HG03060 (cell line): ENCODE results near the gene CMIP.

Source experiments
- ATAC-seq: cut with Tn5 transposase; IDR thresholded peaks from one replicate; pipeline ENCODE4 v1.9.1; 2021; ENCODE audit warnings: low read depth, moderate number of reproducible peaks; ENCODE audit not compliant: unreplicated experiment

CMIP gene

GRCh38 chr16:81593481-81593880, 148.9 kb downstream of the CMIP start:
- no peak for ATAC-seq

DNA sequence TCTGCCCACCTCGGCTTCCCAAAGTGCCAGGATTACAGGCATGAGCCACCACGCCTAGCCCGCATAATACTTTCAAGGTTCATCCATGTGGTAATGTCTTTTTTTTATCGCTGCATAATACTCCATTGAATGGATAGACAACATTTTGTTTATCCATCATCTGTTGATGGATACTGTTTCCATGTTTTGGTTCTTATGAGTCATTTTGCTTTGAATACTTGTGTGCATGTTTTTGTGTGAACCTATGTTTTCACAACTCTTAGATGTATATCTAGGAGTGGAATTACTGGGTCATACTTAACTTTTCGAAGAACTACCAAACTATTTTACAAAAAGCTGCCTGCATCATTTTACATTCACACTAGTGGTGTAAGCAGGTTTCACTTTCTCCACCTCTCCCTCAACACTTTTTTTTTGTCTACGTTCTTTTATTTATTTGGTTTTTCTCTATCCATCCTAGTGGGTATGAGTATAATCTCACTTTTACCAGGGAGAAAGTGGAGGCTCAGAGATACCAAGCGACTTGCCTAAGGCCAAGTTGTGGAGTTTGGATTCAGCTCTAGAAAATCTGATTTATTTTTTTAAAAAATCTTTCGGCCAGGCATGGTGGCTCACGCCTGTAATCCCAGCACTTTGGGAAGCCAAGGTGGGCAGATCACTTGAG, 151.2 kb downstream of the CMIP start:
- ATAC-seq, result no peak

DNA sequence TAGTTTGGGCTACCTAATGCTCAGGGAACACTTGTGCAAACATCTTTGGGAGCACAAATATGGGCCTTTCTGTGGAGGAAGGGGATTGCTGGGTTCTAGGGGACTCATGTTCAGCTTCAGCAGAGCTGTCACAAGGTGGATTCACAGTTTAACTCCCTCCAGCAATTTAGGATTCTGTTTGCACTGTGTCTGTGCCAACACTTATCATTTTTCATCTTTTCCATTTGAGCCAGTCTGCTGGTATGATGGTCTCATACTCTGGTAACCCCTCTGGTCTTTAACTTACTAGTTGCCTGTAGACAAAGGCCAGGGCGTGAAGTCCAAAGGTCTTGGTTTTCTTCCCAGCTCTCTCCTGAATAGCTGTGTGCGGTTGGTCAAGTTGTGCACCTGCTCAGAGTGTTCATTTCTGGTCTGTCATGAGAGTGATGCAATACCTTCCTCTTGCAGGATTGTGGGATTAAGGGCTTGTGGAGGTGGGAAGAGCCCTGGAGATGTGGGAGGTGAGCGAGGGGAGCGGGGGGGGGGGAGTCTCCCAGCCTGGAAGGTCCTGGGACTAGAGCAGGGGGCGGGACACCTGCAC, 152.6 kb downstream of the CMIP start:
- no peak for ATAC-seq

DNA sequence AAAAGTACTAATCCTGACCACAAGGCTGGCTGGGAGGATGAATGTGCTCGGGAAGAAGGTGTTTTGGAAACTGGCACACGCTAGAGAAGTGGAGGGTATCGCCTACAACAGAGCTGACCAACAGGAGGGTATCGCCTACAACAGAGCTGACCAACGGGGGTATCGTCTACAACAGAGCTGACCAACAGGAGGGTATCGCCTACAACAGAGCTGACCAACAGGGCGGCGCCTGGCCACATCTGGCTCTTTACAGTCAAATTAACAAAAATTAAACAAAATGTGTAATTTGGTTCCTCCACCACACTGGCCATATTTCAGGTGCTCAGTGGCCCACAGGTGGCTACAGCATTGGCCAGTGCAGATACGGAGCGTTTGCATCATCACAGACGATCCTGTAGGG, 153.5 kb downstream of the CMIP start:
- ATAC-seq, result no peak

DNA sequence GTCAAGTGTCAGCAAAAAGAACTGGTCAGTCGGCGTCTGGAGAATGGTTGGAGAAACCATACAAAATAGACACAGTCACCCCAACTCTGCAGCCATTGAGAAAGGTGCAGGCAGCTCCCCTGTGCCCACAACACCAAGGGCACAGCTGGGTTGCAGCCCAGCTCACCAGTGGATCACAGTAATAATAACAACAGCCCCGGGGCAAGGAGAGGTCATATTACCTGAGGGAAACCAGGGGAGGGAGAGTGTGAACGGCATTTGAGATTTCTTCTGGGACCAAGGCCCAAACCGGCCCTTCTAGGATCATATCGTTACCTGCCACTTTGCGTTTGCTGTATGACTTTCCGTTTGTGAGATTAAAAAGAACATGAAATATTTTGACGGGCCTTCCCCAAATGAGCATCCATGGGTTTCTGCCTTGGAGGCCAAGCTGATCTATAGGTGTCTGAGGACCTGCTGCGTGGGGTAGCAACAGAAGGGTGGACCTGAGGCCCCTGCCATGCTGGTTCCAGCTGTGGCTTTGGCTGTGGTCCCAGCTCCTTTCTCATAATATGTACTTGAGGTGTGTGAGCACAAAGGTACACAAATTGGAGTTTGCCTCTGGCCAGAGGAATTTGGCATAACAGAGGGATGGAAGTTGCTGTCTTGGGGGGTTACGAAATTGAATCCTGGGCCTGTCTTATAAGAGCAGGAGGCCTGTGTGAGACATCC, 154.6 kb downstream of the CMIP start:
- no peak for ATAC-seq

DNA sequence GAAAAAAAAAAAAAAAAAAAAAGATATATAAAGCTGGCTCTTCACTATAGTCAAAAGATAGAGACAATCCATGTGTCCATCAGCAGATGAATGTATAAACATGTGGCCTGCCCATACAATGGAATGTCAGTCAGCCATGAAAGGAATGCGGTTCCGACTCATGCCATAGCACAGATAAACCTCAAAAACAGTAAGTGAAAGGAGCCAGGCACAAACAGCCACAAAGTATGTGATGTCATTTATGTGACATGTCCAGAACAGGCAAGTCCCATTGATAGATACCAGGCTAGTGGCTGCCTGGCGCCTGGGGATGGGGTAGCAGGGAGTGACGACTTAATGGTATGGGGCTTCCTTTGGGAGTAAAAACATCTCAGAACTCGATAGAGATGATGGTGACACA, 155.7 kb downstream of the CMIP start:
- ATAC-seq, result no peak

GRCh38 chr16:81601008-81601428, 156.4 kb downstream of the CMIP start:
- no peak for ATAC-seq

DNA sequence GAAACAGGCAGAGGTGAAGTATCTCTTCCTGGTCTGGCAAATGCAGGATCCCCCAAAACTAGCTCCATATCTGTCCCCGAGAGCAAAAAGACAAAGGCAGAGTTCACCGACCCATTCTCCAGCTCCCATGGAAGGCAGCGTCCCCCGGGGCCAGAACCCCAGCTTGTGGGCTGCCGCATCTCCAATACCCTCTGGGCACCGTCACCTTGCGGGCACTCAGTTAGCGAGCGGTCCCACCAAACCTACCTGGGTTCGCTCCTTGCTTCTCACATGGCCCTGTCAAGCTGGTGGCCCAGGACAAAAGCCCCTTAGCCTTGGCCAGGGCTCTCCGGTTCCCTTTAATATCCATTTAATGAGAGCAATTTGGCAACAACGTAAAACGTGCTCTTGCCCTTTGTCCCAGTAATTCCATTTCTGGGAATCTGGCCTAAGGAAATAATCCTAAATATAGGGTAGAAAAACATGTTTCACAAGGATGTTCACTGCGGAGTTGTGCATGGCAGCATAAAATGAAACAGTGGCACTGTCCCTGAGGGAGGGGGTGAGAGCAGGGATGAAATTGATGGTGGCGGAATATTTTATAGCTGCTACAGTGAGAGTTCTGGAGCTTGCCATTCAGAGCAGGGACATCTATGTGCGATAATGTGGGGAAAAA, 157.1 kb downstream of the CMIP start:
- ATAC-seq, result no peak

DNA sequence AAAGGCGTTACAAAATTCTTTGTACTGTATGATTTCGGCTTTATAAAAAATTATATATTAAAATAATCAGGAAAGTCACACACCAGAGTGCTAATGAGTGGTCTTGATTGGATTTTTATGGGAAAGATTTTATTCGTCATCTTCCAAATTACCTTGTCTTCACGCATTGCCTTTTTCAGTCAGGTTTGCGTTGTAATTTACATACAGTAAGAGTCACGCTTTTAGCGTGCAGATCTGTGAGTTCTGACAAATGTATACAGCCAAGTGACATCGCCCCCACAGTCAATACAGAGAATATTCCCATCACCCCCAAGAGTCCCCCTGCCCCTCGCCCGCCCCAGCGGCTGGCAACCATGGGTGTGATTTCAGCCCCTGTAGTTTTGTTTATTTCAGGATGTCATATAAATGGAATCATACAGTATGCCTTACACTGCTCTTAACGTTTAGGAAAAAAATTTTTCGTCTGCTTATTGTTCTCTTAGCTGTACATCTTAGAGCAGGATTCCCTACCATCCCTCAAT, 157.7 kb downstream of the CMIP start:
- no peak for ATAC-seq

- no peak for ATAC-seq
Observed at GRCh38 chr16:81602792-81603191, 158.2 kb downstream of the CMIP start.

DNA sequence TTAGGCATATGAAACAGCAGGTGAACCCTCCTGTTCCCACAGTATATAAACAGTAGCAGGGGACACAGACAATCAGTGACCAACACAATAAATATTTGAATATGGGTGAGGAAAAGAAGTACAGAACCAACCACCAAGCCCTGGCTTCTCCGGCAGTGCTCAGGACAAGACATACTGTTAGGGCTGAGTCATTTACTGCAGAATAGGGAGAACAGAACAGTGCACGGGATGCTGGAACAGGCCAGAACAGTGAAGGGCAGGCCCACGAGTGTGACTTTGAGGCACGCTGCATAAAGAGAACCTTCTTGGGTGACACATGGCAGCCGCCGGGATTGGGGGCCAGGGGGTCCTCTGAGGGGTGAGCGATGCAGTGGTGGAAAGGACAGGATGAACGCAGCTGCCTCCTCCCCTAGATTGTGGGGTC, 160.4 kb downstream of the CMIP start:
- no peak for ATAC-seq

DNA sequence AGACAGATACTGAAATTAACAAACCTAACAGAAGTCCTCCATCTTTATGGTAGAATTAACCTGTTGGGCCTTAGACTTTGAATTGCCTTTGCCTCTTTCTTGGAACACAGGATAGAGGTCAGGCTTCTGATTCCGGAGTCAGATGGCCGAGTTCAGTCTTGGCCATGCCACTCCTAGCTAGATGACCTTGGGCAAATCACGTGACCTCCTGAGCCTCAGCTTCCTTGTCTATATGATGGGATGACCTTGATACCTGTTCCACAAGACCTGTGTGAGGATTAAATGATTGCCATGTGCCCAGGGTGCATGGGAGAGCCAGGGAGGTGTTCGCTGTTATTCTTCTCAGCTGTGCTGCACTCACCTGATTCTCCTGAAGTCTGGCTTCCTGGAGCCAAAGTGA, 161.4 kb downstream of the CMIP start:
- no peak for ATAC-seq

DNA sequence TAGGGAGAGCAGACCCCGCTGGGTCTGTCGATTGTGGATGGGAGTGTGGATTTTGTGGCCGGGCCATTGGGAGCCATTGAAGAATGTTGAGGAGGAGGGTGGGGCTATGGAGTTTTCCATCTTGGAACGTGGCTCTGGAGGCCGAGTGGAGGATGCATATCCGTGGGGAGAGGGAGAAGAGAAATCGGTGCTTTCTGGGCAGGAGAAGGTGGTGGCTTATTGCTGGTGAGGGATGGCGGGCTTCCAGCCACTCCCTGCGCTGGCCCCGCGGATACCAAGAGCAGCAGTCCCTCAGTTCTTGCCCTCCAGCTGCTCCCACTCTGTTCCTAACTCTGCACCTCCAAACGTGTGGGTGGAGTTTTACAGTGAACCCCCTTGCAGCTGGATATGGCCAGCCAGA, 162.4 kb downstream of the CMIP start:
- no peak for ATAC-seq

DNA sequence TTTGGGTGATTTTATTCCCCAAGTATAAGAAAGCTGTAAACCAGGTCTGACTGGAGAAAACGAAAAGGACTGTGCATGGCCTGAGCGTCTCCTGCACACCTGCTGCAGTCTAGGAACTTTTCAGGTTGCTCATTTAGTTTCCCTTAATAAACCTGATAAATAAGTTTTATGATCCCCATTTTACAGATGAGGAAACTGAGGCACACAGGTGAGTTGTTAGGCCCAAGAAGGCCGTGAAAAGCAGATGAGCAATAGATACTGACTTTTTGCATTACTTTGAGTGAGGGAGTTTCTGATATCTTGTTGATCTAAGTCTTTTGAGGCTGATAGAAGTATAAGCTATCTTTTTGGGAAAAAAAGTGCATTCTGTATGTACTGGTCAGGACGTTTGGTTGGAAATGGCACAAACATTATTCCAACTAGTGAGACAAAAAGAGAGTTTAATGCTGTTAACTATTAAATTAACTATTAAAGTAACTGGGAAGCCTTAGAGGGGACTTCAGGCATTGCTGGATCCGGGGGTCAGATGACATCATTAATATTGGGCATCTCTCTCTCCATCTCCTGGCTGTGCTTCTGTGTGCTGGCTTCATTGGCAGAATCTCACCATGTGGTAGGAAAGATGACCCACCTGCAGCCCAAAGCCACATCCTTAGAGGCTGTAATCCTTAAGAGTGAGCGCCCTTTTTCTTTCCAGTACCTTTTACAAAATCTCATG, 163.4 kb downstream of the CMIP start:
- ATAC-seq, result no peak

- no peak for ATAC-seq
Observed at GRCh38 chr16:81608523-81609209, 164.1 kb downstream of the CMIP start.

DNA sequence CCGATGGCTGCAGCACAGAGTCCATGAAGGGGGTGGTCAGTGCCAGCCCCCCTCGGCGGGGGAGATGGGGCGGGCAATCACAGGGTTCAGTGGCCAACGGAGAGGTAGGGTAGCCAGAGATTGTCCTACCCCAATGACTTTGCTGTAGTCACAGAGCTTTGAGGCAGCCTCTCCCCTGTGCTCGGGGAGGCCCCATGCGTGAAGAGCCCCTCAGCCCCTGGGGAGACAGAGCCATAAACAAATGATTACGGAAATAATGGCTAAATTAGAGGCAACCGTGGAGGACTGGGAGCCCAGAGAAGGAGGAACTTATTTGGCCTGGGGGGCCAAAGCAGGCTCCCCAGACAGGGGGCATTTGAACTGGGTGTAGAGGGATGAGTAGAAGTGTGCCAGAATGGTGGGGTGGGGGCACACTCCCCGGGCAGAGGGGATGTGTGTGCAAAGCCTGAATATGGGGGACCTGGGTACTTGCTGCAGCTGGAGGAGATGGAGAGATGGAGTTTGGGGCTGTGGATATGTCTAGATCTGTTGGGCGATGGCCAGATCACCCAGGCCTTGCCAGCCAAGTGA, 164.8 kb downstream of the CMIP start:
- ATAC-seq, result no peak

DNA sequence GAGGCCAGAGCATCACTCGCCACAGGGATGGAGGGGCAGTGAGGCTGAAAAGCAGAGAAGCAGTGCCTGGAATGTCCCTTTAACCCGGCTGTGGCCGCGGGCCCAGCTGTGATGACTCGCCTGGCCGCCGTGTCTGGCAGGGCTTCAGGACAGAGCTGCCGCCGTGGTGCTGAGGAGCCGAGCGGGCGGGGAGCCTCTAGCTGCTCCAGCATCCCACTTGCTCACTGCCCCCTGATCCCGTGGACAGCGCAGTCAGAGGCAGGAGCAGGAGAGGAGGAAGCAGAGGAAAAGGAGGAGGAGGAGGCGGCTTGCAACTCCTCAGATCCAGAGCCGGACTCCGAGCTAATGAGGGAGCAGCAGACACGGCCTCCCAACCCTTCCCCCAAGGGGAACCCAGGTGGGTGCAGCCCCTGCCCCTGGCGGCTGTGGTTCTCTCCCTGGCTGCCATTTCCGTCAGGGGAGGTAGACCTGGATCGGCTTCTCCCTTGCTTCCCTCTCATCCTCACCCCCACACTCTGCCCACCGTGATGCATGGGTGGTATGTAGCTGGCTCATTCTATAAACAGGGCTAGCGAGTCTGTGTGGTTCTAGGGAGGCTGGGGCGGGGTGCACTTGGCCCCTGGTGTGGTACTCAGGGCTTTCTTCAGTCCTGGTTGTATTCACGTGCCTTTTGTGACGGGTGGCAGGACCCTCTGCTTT, 165.7 kb downstream of the CMIP start:
- no peak for ATAC-seq

DNA sequence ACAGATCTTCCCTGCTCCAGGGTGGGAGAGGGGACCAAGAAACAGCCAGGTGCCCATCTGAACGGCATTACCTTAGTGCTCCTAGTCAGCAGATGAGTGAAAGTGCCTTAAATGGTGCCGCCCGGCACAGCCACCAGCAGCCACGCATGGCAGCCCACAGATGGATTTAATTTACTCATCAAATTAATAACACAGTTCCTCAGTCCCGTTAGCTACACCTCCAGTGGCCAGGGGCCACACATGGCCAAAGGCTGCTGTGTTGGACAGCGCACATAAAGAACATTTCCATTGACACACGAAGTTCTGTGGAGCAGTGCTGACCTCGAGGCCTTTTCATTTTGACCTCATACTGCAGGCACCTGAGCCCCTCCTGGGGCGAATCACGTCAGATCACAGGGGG, 166.3 kb downstream of the CMIP start:
- ATAC-seq, result no peak

DNA sequence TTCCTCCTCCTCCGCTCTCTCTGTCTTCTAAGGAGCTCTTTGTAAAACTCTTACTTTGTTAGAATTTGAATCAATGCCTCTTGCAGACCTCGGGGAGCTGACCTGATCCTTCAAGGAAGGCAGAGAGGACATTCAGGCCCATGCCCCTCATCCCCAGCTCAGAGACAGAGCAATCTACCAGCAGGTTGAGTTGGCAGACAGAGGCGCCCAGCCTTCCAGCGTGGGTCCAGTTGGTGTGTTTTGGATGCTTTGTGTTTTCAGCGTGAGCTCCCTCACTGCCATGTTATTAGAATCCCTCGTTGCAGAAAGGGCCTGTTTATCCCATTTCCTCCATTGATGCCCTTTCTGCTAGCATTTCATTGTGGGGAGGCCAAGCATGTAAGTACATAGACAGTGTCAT, 167.1 kb downstream of the CMIP start:
- no peak for ATAC-seq
